IMR-90 (cell line): Measurements from ENCODE around the gene RARRES1. TPM values are rescaled to one million over a fixed set of nuclear protein-coding genes. Genes with fewer than 3 reads are reported as not detected.

ENCODE experiments used
- ATAC-seq: fragments of 200-7000 bp; cut with Tn5 transposase; 2 replicates; pipeline ENCODE4 v1.9.1; 2020; ENCODE audit warnings: low read depth, mild to moderate bottlenecking, moderate library complexity
- BruUV-seq: library from RNA; stranded (reverse); fragments of 400-500 nt; replicated peaks from 2 replicates; lab custom pipeline; 2021; lab: Mats Ljungman, UMichigan
- CTCF ChIA-PET: fragments of 300-600 bp; formaldehyde crosslinking; extraction: SDS; loops from one replicate; lab custom pipeline; 2021; ENCODE audit warnings: antibody characterized with exemption; lab: Yijun Ruan, JAX
- POLR2A ChIA-PET: fragments of 300-600 bp; sonication (Branson Sonifier 250); formaldehyde crosslinking; loops from one replicate; lab custom pipeline; 2022; ENCODE audit warnings: antibody characterized with exemption; ENCODE audit not compliant: unreplicated experiment; lab: Charles Lee
- DNase-seq: peaks from one replicate; pipeline ENCODE4 v3.0.0; 2013
- H2AFZ ChIP-seq: replicated peaks from 2 replicates; pipeline ENCODE3; 2013; ENCODE audit warnings: low read length, mild to moderate bottlenecking; ENCODE audit not compliant: poor library complexity
- H2AK5ac ChIP-seq: 2 replicates; pipeline ENCODE4 v1.6.1; 2013; ENCODE audit warnings: low read depth, low read length, inconsistent platforms
- H2AK9ac ChIP-seq: replicated peaks from 2 replicates; pipeline ENCODE3; 2013; ENCODE audit warnings: mild to moderate bottlenecking, low read depth, low read length, moderate library complexity; ENCODE audit not compliant: poor library complexity
- H2BK120ac ChIP-seq: 2 replicates; pipeline ENCODE4 v1.6.1; 2013; ENCODE audit warnings: low read depth, low read length, inconsistent platforms
- H2BK15ac ChIP-seq: 3 replicates; pipeline ENCODE4 v1.6.1; 2013; ENCODE audit warnings: low read depth, low read length, inconsistent platforms
- H2BK20ac ChIP-seq: 2 replicates; pipeline ENCODE4 v1.6.1; 2013; ENCODE audit warnings: low read depth, mild to moderate bottlenecking, inconsistent platforms, low read length, moderate library complexity
- H2BK5ac ChIP-seq: 2 replicates; pipeline ENCODE4 v1.6.1; 2013; ENCODE audit warnings: mild to moderate bottlenecking, low read depth, low read length, inconsistent platforms; ENCODE audit not compliant: poor library complexity, severe bottlenecking
- H3K14ac ChIP-seq: replicated peaks from 2 replicates; pipeline ENCODE4 v1.6.1; 2013; ENCODE audit warnings: low read depth, low read length, inconsistent platforms
- H3K18ac ChIP-seq: 2 replicates; pipeline ENCODE4 v1.6.1; 2013; ENCODE audit warnings: low read depth, low read length, control low read depth
- H3K23ac ChIP-seq: 2 replicates; pipeline ENCODE4 v1.6.1; 2013; ENCODE audit warnings: low read depth, low read length, inconsistent platforms
- H3K27ac ChIP-seq: 2 replicates; pipeline ENCODE4 v1.5.1; 2013; ENCODE audit warnings: mild to moderate bottlenecking, control low read depth, low read length; ENCODE audit not compliant: insufficient read depth
- H3K27me3 ChIP-seq: 2 replicates; pipeline ENCODE4 v1.6.1; 2013; ENCODE audit warnings: low read length; ENCODE audit not compliant: control insufficient read depth, insufficient read depth
- H3K36me3 ChIP-seq: 2 replicates; pipeline ENCODE4 v1.6.1; 2013; ENCODE audit warnings: low read length, mixed read lengths; ENCODE audit not compliant: control insufficient read depth, insufficient read depth
- H3K4ac ChIP-seq: 2 replicates; pipeline ENCODE4 v1.6.1; 2013; ENCODE audit warnings: low read depth, low read length, inconsistent platforms
- H3K4me1 ChIP-seq: 2 replicates; pipeline ENCODE4 v1.6.1; 2013; ENCODE audit warnings: low read length, mixed read lengths; ENCODE audit not compliant: control insufficient read depth, insufficient read depth
- H3K4me2 ChIP-seq: 2 replicates; pipeline ENCODE4 v1.6.1; 2013; ENCODE audit warnings: low read depth, mild to moderate bottlenecking, control low read depth, low read length, moderate library complexity
- H3K4me3 ChIP-seq: 2 replicates; pipeline ENCODE4 v1.5.1; 2013; ENCODE audit warnings: low read depth, mild to moderate bottlenecking, control low read depth, low read length, moderate library complexity; ENCODE audit not compliant: insufficient read depth
- H3K56ac ChIP-seq: 2 replicates; pipeline ENCODE4 v1.6.1; 2013; ENCODE audit warnings: low read length, inconsistent platforms; ENCODE audit not compliant: insufficient read depth; ENCODE audit errors: extremely low read depth
- H3K79me1 ChIP-seq, 2 experiments: 2 replicates each; pipeline ENCODE4 v1.6.1; 2013; ENCODE audit warnings: low read length in 2 of 2, inconsistent platforms in 1 of 2, low read depth in 1 of 2
- H3K9ac ChIP-seq: 2 replicates; pipeline ENCODE4 v1.6.1; 2013; ENCODE audit warnings: low read depth, low read length, control low read depth
- H3K9me1 ChIP-seq: 2 replicates; pipeline ENCODE4 v1.6.1; 2013; ENCODE audit warnings: low read length, inconsistent platforms; ENCODE audit not compliant: insufficient read depth
- H3K9me3 ChIP-seq: 2 replicates; pipeline ENCODE4 v1.6.1; 2013; ENCODE audit warnings: low read length; ENCODE audit not compliant: control insufficient read depth, insufficient read depth
- H4K20me1 ChIP-seq: 2 replicates; pipeline ENCODE4 v1.6.1; 2013; ENCODE audit warnings: low read length, inconsistent platforms; ENCODE audit not compliant: insufficient read depth
- H4K5ac ChIP-seq: 2 replicates; pipeline ENCODE4 v1.6.1; 2013; ENCODE audit warnings: mild to moderate bottlenecking, low read depth, low read length, control low read depth
- H4K8ac ChIP-seq, 2 experiments: 2 replicates each; pipeline ENCODE4 v1.6.1; 2013; ENCODE audit warnings: low read depth in 2 of 2, low read length in 2 of 2, control low read depth in 1 of 2, inconsistent platforms in 1 of 2
- H4K91ac ChIP-seq: 2 replicates; pipeline ENCODE4 v1.6.1; 2013; ENCODE audit warnings: low read depth, low read length, inconsistent platforms; ENCODE audit not compliant: insufficient read depth
- CEBPB ChIP-seq: IDR thresholded peaks from 2 replicates; pipeline ENCODE4 v1.6.1; 2012; ENCODE audit warnings: low read depth, low read length, improper control_type of control experiment
- FOS ChIP-seq: fragments of 150-350 bp; IDR thresholded peaks from 2 replicates; pipeline ENCODE4 v1.6.1; 2016; ENCODE audit warnings: low read depth, low read length
- MAFK ChIP-seq: IDR thresholded peaks from 2 replicates; pipeline ENCODE4 v1.6.1; 2012; ENCODE audit warnings: low read depth, low read length, improper control_type of control experiment
- MAZ ChIP-seq: IDR thresholded peaks from 2 replicates; pipeline ENCODE4 v1.6.1; 2012; ENCODE audit warnings: low read depth, mild to moderate bottlenecking, low read length, improper control_type of control experiment, moderate library complexity, borderline replicate concordance
- POLR2A ChIP-seq: IDR thresholded peaks from 2 replicates; pipeline ENCODE4 v1.6.1; 2012; ENCODE audit warnings: mild to moderate bottlenecking, low read depth, low read length
- RAD21 ChIP-seq: IDR thresholded peaks from 2 replicates; pipeline ENCODE4 v1.6.1; 2012; ENCODE audit warnings: low read length, improper control_type of control experiment
- RCOR1 ChIP-seq: IDR thresholded peaks from 2 replicates; pipeline ENCODE4 v1.6.1; 2012; ENCODE audit warnings: mild to moderate bottlenecking, low read length, improper control_type of control experiment; ENCODE audit not compliant: insufficient replicate concordance
- RFX5 ChIP-seq: IDR thresholded peaks from 2 replicates; pipeline ENCODE4 v1.8.0; 2012; ENCODE audit warnings: low read depth, mild to moderate bottlenecking, low read length, moderate library complexity
- SMC3 ChIP-seq: fragments of 150-350 bp; IDR thresholded peaks from 2 replicates; pipeline ENCODE4 v1.6.1; 2016; ENCODE audit warnings: low read depth, mild to moderate bottlenecking, antibody characterized with exemption, low read length, moderate library complexity
- WGBS, 2 experiments: methylation state at CpG; one replicate each; pipeline versions ENCODE4 v1.1.5 to v1.1.7; 2013; ENCODE audit warnings: missing lambda C conversion rate in 2 of 2; ENCODE audit not compliant: insufficient read length in 1 of 2; ENCODE audit errors: extremely low coverage in 2 of 2; 5-methylcytosine and 5-hydroxymethylcytosine counted together
- dilution Hi-C: fragments of 300-500 bp; cut with HindIII; formaldehyde crosslinking; loops from one replicate; pipeline ENCODE4 v1.14.3; 2018; ENCODE audit warnings: low sequenced_read_pairs; ENCODE audit not compliant: unreplicated experiment
- in situ Hi-C: fragments of 300-500 bp; cut with MboI; formaldehyde crosslinking; loops from 3 replicates; pipeline ENCODE4 v1.14.3; 2019; ENCODE audit warnings: low sequenced_read_pairs, inconsistent platforms, mixed read lengths
- intact Hi-C: fragments of 100-400 bp; cut with micrococcal nuclease; formaldehyde crosslinking; loops from 2 replicates; pipeline ENCODE4 v1.10.0; 2022
- polyA plus RNA-seq, 3 experiments: library from polyadenylated mRNA; depleted of rRNA; stranded (reverse); fragments of >200 nt; gene quantifications; 2 replicates each; pipeline ENCODE4 v1.2.3, GENCODE V29; 2012; ENCODE audit warnings: low replicate concordance in 1 of 3
- total RNA-seq: library from RNA; depleted of rRNA; stranded (reverse); fragments of >200 nt; gene quantifications from 2 replicates; pipeline ENCODE4 v1.2.3, GENCODE V29; 2012
- TF ChIP-seq, protein P1 (sequence below): fragments of 150-350 bp; IDR thresholded peaks from 2 replicates; pipeline ENCODE4 v1.6.1; 2016; ENCODE audit warnings: low read depth, mild to moderate bottlenecking, low read length, moderate library complexity, borderline replicate concordance
- TF ChIP-seq, protein P2 (sequence below): conservative IDR thresholded peaks from 2 replicates; pipeline ENCODE4 v1.5.1; 2012; ENCODE audit warnings: mild to moderate bottlenecking, low read depth, low read length, improper control_type of control experiment

Gene RARRES1
- total and polyA plus RNA-seq, 2 of the 4 experiments (the other 2 are of a cell fraction), result 0.90 to 3.0 TPM

DNA sequence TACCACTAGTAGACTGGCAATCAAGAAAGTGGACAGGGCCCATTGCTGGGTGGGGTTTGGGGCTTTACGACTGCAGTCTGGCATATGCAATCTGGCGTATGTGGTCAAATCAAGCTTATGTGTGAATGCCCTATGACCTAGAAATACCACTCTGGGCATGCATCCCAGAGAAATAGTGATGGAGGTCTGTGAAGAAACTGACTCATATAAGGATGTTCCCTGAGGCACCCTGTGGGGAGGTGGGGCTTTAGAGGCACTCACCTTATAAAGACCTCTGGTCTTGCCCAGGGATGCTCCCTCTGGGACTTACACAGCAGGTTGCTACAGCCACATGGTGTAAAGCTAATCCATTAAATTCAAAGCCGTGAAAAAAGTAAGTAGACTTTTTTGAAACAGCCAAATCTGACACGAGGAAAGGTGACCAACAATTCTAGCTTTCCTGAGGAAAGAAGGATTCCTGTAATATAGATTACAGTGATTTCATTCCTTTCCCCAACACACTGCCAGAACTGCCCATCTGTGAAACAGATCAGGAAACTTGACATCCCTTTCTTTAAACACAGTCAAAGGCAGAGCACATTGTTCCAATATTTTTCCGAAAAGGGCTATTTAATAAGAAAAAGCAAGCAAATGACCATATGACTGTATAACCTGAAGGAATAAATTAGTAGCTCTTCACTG lies 13.6 kb downstream of the RARRES1 start:
- Histone ChIP-seq H3K36me3 (no peaks in the 10 kb centered on the region), H3K4me2 (no peak overlapping the region), H3K18ac (no peak overlapping the region), H3K27ac (no peak overlapping the region), H3K14ac (no peak overlapping the region), H2BK120ac (no peak overlapping the region), H4K8ac (no peak overlapping the region), H2AFZ (no peak overlapping the region), H3K9me3 (no peaks in the 10 kb centered on the region), H2BK5ac (no peak overlapping the region), H2AK5ac (no peak overlapping the region), H3K56ac (no peak overlapping the region), H4K91ac (no peak overlapping the region; the same call in 1 of the 2 replicates), H3K27me3 (no peaks in the 10 kb centered on the region), H4K5ac (no peak overlapping the region), H3K4me1 (peaks cover 30% of the 10 kb centered on the region), H2BK20ac (no peak overlapping the region), H3K9ac (no peak overlapping the region), H3K23ac (no peak overlapping the region), H3K4me3 (no peak overlapping the region), H2BK15ac (no peak overlapping the region), H2AK9ac (no peak overlapping the region), H3K9me1 (peaks cover 31% of the 10 kb centered on the region), H3K79me1 (peaks cover 6 to 42% of the 10 kb centered on the region in 2 experiments), H4K20me1 (no peaks in the 10 kb centered on the region), H3K4ac (no peak overlapping the region)
- in situ Hi-C loops (loop anchor here (25.0 kb wide), 1 partner anchor 1556 kb away; the partner anchor contains the start of gene CCNL1), dilution Hi-C loops (no loop called here), intact Hi-C loops (no loop called here)
- CTCF ChIA-PET, result interaction anchor here (0.6 to 1.2 kb wide), 2 partner anchors 46 to 1209 kb away, joined by 3 to 4 read pairs; partner anchors contain the start of gene LXN
- no TSS peak for BruUV-seq
- ATAC-seq, result peak; percentile 53
- POLR2A ChIA-PET, result no interaction called here
- no peak for TF ChIP-seq POLR2A
- TF ChIP-seq FOS, result peak; percentile 36; the same call in 1 of the 2 replicates
- TF ChIP-seq RAD21, result no peak
- TF ChIP-seq, protein P1, sequence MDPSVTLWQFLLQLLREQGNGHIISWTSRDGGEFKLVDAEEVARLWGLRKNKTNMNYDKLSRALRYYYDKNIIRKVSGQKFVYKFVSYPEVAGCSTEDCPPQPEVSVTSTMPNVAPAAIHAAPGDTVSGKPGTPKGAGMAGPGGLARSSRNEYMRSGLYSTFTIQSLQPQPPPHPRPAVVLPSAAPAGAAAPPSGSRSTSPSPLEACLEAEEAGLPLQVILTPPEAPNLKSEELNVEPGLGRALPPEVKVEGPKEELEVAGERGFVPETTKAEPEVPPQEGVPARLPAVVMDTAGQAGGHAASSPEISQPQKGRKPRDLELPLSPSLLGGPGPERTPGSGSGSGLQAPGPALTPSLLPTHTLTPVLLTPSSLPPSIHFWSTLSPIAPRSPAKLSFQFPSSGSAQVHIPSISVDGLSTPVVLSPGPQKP, result no peak
- TF ChIP-seq, protein P2, sequence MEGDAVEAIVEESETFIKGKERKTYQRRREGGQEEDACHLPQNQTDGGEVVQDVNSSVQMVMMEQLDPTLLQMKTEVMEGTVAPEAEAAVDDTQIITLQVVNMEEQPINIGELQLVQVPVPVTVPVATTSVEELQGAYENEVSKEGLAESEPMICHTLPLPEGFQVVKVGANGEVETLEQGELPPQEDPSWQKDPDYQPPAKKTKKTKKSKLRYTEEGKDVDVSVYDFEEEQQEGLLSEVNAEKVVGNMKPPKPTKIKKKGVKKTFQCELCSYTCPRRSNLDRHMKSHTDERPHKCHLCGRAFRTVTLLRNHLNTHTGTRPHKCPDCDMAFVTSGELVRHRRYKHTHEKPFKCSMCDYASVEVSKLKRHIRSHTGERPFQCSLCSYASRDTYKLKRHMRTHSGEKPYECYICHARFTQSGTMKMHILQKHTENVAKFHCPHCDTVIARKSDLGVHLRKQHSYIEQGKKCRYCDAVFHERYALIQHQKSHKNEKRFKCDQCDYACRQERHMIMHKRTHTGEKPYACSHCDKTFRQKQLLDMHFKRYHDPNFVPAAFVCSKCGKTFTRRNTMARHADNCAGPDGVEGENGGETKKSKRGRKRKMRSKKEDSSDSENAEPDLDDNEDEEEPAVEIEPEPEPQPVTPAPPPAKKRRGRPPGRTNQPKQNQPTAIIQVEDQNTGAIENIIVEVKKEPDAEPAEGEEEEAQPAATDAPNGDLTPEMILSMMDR, result no peak
- no peak for TF ChIP-seq SMC3
- no peak for TF ChIP-seq MAFK
- TF ChIP-seq RFX5, result no peak
- no peak; the same call in 1 of the 2 replicates for TF ChIP-seq MAZ
- TF ChIP-seq RCOR1, result no peak
- TF ChIP-seq CEBPB, result peak; percentile 49; the same call in 1 of the 2 replicates
- DNase-seq, result peak; percentile 94
- WGBS, 2 experiments, result no CpG with 5 or more reads among the region's 5 CpGs
